Prostate gland (tissue), 2 donors: Measurements from ENCODE around the gene SH3GL3.

Source experiments
- CTCF ChIP-seq, 4 experiments: fragments of 200-600 bp in 2 of 4; fragments of 450-650 bp in 2 of 4; sonication (generic) in 2 of 4; IDR thresholded peaks; 1 replicate in 3 of 4; 2 replicates in 1 of 4; pipeline ENCODE4 v1.5.1; 2016 to 2019; ENCODE audit warnings: antibody characterized with exemption in 4 of 4, mild to moderate bottlenecking in 2 of 4, moderate library complexity in 2 of 4
- POLR2AphosphoS5 ChIP-seq: sonication (generic); formaldehyde crosslinking; IDR thresholded peaks from one replicate; pipeline ENCODE4 v1.6.1; 2017; ENCODE audit warnings: antibody characterized with exemption

GRCh38 chr15:83581381-83581780, 134.2 kb downstream of the SH3GL3 start:
- TF ChIP-seq CTCF (IDR thresholded peaks at IDR 0.05) (no peak), POLR2AphosphoS5 (no peak)
